ENCODE data around the gene CMTM6.

DNA sequence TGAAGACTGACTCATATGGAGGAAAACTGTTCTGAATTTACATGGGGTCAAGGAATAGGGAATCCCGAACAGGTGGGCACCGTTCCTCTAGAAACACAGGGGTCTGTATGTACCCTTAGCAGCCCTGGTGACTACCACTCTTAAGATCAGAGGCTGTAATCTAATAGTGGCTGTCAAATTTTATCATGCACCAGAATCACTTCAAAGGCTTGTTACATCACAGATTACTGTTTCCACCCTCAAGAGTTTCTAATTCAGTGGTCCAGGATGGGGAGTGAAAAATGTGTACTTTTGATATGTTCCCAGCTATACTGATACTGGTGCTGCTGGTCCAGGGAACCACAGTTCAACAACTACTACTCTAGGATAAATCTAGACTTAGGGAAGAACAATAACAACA is 40.2 kb upstream of the CMTM6 start:
- TF ChIP-seq CTCF (conservative IDR thresholded peaks at IDR 0.05 in 1 of 2, IDR thresholded peaks at IDR 0.05 in 1 of 2; ENCODE audit: extremely low read depth in 1 of 2, insufficient read depth in 1 of 2, low read depth in 1 of 2, low read length in 2 of 2), result no peak
- no peak for TF ChIP-seq EZH2 (IDR thresholded peaks at IDR 0.05; ENCODE audit: borderline replicate concordance, low read length)

Data from mammary epithelial cell (primary cell).